ENCODE measurements around the gene TUBA3E.
"Not testable (repeated sequence)": the region's sequence is repeated elsewhere in the genome, so short reads cannot be mapped to it uniquely, and the experiment has no call there.

- not testable (repeated sequence) for TF ChIP-seq CTCF, POLR2A (IDR thresholded peaks at IDR 0.05)
Measured at GRCh38 chr2:130207051-130207450, 8.8 kb upstream of the TUBA3E start.

All from body of pancreas (tissue), 4 donors.